Hepatocyte (in vitro differentiated cells): Measurements from ENCODE around the gene CFAP73. TPM values are rescaled to one million over a fixed set of nuclear protein-coding genes. Genes with fewer than 3 reads are reported as not detected.

ENCODE experiments used
- DNase-seq: peaks from one replicate; pipeline ENCODE4 v3.0.0-alpha.2; 2016; ENCODE audit warnings: low spot score
- H2AFZ ChIP-seq: fragments of 200-600 bp; sonication (generic); 2 replicates; pipeline ENCODE4 v1.6.0; 2016; ENCODE audit warnings: antibody characterized with exemption, mild to moderate bottlenecking
- H3K27ac ChIP-seq: fragments of 200-600 bp; sonication (generic); 2 replicates; pipeline ENCODE4 v1.5.1; 2016; ENCODE audit warnings: mild to moderate bottlenecking
- H3K27me3 ChIP-seq: fragments of 200-600 bp; sonication (generic); 2 replicates; pipeline ENCODE4 v1.6.1; 2016
- H3K36me3 ChIP-seq: fragments of 200-600 bp; sonication (generic); replicated peaks from 2 replicates; pipeline ENCODE4 v1.5.1; 2016; ENCODE audit warnings: low read depth; ENCODE audit not compliant: insufficient read depth
- H3K4me1 ChIP-seq: fragments of 200-600 bp; sonication (generic); 2 replicates; pipeline ENCODE4 v1.5.1; 2016; ENCODE audit warnings: mild to moderate bottlenecking, moderate library complexity; ENCODE audit not compliant: insufficient read depth
- H3K4me2 ChIP-seq: fragments of 200-600 bp; sonication (generic); 2 replicates; pipeline ENCODE4 v1.6.0; 2016
- H3K4me3 ChIP-seq: fragments of 200-600 bp; sonication (generic); 2 replicates; pipeline ENCODE4 v1.5.1; 2016; ENCODE audit warnings: mild to moderate bottlenecking
- H3K79me2 ChIP-seq: fragments of 200-600 bp; sonication (generic); 2 replicates; pipeline ENCODE4 v1.6.0; 2017; ENCODE audit warnings: mild to moderate bottlenecking
- H3K9me2 ChIP-seq: fragments of 200-600 bp; sonication (generic); replicated peaks from 2 replicates; pipeline ENCODE4 v1.6.0; 2017; ENCODE audit warnings: mild to moderate bottlenecking; ENCODE audit not compliant: insufficient read depth
- H3K9me3 ChIP-seq: fragments of 200-600 bp; sonication (generic); 2 replicates; pipeline ENCODE4 v1.5.1; 2016; ENCODE audit warnings: low read depth, mild to moderate bottlenecking
- H4K20me1 ChIP-seq: fragments of 200-600 bp; sonication (generic); 2 replicates; pipeline ENCODE4 v1.6.0; 2016; ENCODE audit warnings: mild to moderate bottlenecking; ENCODE audit not compliant: insufficient read depth, poor library complexity, severe bottlenecking
- CTCF ChIP-seq: fragments of 200-600 bp; sonication (generic); IDR thresholded peaks from 2 replicates; pipeline ENCODE4 v1.5.1; 2016; ENCODE audit warnings: antibody characterized with exemption, mild to moderate bottlenecking; ENCODE audit not compliant: poor library complexity
- EZH2 ChIP-seq: fragments of 200-600 bp; sonication (generic); IDR thresholded peaks from 2 replicates; pipeline ENCODE4 v1.6.1; 2016; ENCODE audit warnings: antibody characterized with exemption, mild to moderate bottlenecking, borderline replicate concordance
- EZH2phosphoT487 ChIP-seq: fragments of 200-600 bp; sonication (generic); IDR thresholded peaks from one replicate; pipeline ENCODE4 v1.6.1; 2018; ENCODE audit warnings: antibody characterized with exemption, mild to moderate bottlenecking, low read depth, moderate library complexity; ENCODE audit not compliant: unreplicated experiment, severe bottlenecking
- WGBS: methylation state at CpG from one replicate; pipeline ENCODE4 v1.1.6; 2016; ENCODE audit warnings: low lambda C conversion rate; ENCODE audit errors: missing lambda C conversion rate; 5-methylcytosine and 5-hydroxymethylcytosine counted together
- polyA plus RNA-seq: library from polyadenylated mRNA; unstranded; fragments of >200 nt; fragmentation: Nextera tagmentation; extraction: Ambion mirVana; gene quantifications from 2 replicates; pipeline ENCODE4 v1.2.1, GENCODE V29; 2016
- total RNA-seq: library from RNA; depleted of rRNA; stranded (reverse); fragments of >200 nt; gene quantifications from 2 replicates; pipeline ENCODE4 v1.2.3, GENCODE V29; 2014

Gene CFAP73
- total and polyA plus RNA-seq, 2 experiments from 2014 or later = not detected

GRCh38 chr12:113179023-113179422, 29.5 kb downstream of the CFAP73 start:
- no peak for DNase-seq
- Histone ChIP-seq H3K36me3 (no peaks in the 10 kb centered on the region), H3K9me2 (no peaks in the 10 kb centered on the region), H3K27ac (no peak overlapping the region), H4K20me1 (peaks cover 3% of the 10 kb centered on the region), H3K4me3 (no peak overlapping the region), H2AFZ (no peak overlapping the region), H3K27me3 (no peaks in the 10 kb centered on the region), H3K4me2 (no peak overlapping the region), H3K79me2 (peaks cover 25% of the 10 kb centered on the region), H3K4me1 (peaks cover 3% of the 10 kb centered on the region), H3K9me3 (no peaks in the 10 kb centered on the region)
- 94% methylated on average over 13 of the region's 14 CpGs for WGBS
- no peak for TF ChIP-seq EZH2phosphoT487
- no peak for TF ChIP-seq EZH2
- TF ChIP-seq CTCF = no peak

GRCh38 chr12:113180333-113180732, 30.8 kb downstream of the CFAP73 start:
- TF ChIP-seq CTCF (no peak), EZH2 (no peak), EZH2phosphoT487 (no peak)
- no peak overlapping the region for H3K4me2 ChIP-seq
- H3K27ac ChIP-seq = no peak overlapping the region
- H3K36me3 ChIP-seq = no peaks in the 10 kb centered on the region
- H2AFZ ChIP-seq = no peak overlapping the region
- H3K79me2 ChIP-seq = peaks cover 31% of the 10 kb centered on the region
- H3K4me1 ChIP-seq = peaks cover 7% of the 10 kb centered on the region
- H3K9me2 ChIP-seq = no peaks in the 10 kb centered on the region
- no peaks in the 10 kb centered on the region for H3K27me3 ChIP-seq
- peaks cover 3% of the 10 kb centered on the region for H4K20me1 ChIP-seq
- H3K9me3 ChIP-seq = no peaks in the 10 kb centered on the region
- 81% methylated on average over 4 of the region's 4 CpGs for WGBS
- DNase-seq = no peak
- no peak overlapping the region for H3K4me3 ChIP-seq

GRCh38 chr12:113181975-113182374, 32.5 kb downstream of the CFAP73 start:
- Histone ChIP-seq H2AFZ (no peak overlapping the region), H3K4me1 (peaks cover 15% of the 10 kb centered on the region), H3K9me2 (no peaks in the 10 kb centered on the region), H3K4me2 (no peak overlapping the region), H3K4me3 (no peak overlapping the region), H3K27me3 (no peaks in the 10 kb centered on the region), H3K79me2 (peaks cover 42% of the 10 kb centered on the region), H4K20me1 (peaks cover 7% of the 10 kb centered on the region), H3K27ac (no peak overlapping the region), H3K36me3 (no peaks in the 10 kb centered on the region), H3K9me3 (no peaks in the 10 kb centered on the region)
- 96% methylated on average over 3 of the region's 3 CpGs for WGBS
- TF ChIP-seq CTCF (no peak), EZH2phosphoT487 (no peak), EZH2 (no peak)
- no peak for DNase-seq

- peaks cover 15% of the 10 kb centered on the region for H3K4me1 ChIP-seq
- H3K9me3 ChIP-seq = no peaks in the 10 kb centered on the region
- peaks cover 7% of the 10 kb centered on the region for H4K20me1 ChIP-seq
- H3K4me3 ChIP-seq = no peak overlapping the region
- no peak overlapping the region for H3K27ac ChIP-seq
- no peak overlapping the region for H3K4me2 ChIP-seq
- no peak for TF ChIP-seq EZH2
- TF ChIP-seq EZH2phosphoT487 = no peak
- TF ChIP-seq CTCF = no peak
- H3K9me2 ChIP-seq = no peaks in the 10 kb centered on the region
- no peak overlapping the region for H2AFZ ChIP-seq
- no peaks in the 10 kb centered on the region for H3K27me3 ChIP-seq
- H3K79me2 ChIP-seq = peaks cover 47% of the 10 kb centered on the region
- WGBS = 97% methylated on average over 11 of the region's 11 CpGs
- no peak for DNase-seq
- no peaks in the 10 kb centered on the region for H3K36me3 ChIP-seq
These were observed 33.6 kb downstream of the CFAP73 start for GRCh38 chr12:113183030-113183589.
